Measurements from ENCODE around the gene CD37.
A peak's percentile ranks its signal among the peaks of the same experiment; 100 is the strongest.

CD37 gene

DNA sequence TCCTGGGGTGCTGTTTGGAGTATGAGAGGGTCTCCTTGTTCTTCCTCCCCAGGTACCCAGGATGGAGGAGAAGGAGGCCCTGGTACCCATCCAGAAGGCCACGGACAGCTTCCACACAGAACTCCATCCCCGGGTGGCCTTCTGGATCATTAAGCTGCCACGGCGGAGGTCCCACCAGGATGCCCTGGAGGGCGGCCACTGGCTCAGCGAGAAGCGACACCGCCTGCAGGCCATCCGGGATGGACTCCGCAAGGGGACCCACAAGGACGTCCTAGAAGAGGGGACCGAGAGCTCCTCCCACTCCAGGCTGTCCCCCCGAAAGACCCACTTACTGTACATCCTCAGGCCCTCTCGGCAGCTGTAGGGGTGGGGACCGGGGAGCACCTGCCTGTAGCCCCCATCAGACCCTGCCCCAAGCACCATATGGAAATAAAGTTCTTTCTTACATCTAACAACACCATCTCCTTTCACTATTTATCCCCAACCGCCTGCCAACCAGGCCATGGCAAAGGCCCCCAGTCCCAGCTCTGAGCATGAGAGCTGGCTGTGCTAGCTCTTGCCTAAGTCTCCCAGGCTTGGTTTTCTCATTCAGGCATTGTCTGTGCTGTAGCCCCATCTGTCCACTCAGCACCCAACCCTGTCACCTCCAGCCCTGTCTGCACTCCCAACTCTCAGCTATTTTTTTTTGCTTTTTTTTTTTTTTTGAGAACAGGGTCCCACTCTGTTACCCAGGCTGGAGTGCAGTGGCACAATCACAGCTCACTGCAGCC is 39.6 kb downstream of the CD37 start:
- TF ChIP-seq POLR2AphosphoS5 (IDR thresholded peaks at IDR 0.05; ENCODE audit: borderline replicate concordance, low read depth, low read length) (no peak), FOXP2 (optimal IDR thresholded peaks at IDR 0.05; ENCODE audit: control extremely low read depth, extremely low read length, insufficient read depth) (no peak), EZH2 (IDR thresholded peaks at IDR 0.05) (no peak)
- no peak for DNase-seq (ENCODE audit: low read depth, low spot score)
- no peak overlapping the region for H3K9ac ChIP-seq (ENCODE audit: insufficient read length)
- H3K36me3 ChIP-seq (ENCODE audit: insufficient read depth, low read length): no peaks in the 10 kb centered on the region
- 0 out of 2 replicates have a peak, but pooled peaks cover 2% of the 10 kb centered on the region for H3K9me3 ChIP-seq (ENCODE audit: low read depth, low read length)
- no peak overlapping the region for H3K27ac ChIP-seq
- no peak overlapping the region for H3K4me3 ChIP-seq

DNA sequence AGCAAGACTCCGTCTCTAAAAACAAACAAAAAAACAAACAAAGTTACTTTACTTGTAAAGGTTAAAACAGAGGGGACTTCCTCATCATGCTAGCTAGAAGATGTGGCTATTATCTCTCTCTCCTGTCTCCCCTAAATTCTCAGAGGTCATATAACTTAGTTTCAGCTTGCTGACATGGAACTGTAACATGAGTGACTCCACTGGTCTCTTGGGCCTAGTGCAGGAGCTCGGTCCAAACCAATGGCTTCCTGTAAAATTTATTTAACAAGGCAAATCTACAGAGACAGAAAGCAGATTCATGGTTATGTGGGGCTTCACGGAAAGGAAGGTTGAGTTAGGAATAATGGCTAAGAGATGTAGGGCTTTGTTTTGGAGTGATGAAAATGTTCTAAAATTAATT is 43.3 kb downstream of the CD37 start:
- Histone ChIP-seq H3K36me3 (ENCODE audit: insufficient read depth, low read length) (no peaks in the 10 kb centered on the region), H3K9ac (ENCODE audit: insufficient read length) (no peak overlapping the region), H3K27ac (no peak overlapping the region), H3K4me3 (no peak overlapping the region), H3K9me3 (ENCODE audit: low read depth, low read length) (no peaks in the 10 kb centered on the region; the same call in 1 of the 2 replicates)
- TF ChIP-seq POLR2AphosphoS5 (IDR thresholded peaks at IDR 0.05; ENCODE audit: borderline replicate concordance, low read depth, low read length): no peak
- TF ChIP-seq FOXP2 (optimal IDR thresholded peaks at IDR 0.05; ENCODE audit: control extremely low read depth, extremely low read length, insufficient read depth): no peak
- no peak for TF ChIP-seq EZH2 (IDR thresholded peaks at IDR 0.05)
- DNase-seq (ENCODE audit: low read depth, low spot score): no peak

DNA sequence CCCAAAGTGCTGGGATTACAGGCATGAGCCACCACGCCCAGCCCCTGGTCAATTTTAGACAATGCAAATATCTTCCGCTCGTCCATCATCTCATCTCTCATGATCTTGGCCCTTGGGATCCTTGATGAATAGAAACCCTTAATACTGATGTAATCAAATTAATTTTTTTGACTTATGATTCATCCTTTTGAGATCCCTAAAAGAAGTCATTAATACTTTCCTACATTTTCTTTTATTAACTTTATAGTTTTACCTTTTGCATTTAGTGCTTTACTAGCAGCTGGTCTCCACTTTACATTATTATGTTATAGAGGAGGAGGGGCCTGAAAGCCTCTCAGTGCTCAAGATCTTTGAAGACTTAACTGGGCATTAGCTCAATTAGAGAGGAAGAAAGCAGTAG is 45.2 kb downstream of the CD37 start:
- TF ChIP-seq FOXP2 (optimal IDR thresholded peaks at IDR 0.05; ENCODE audit: control extremely low read depth, extremely low read length, insufficient read depth): no peak
- no peak for TF ChIP-seq EZH2 (IDR thresholded peaks at IDR 0.05)
- no peak for TF ChIP-seq POLR2AphosphoS5 (IDR thresholded peaks at IDR 0.05; ENCODE audit: borderline replicate concordance, low read depth, low read length)
- Histone ChIP-seq H3K4me3 (no peak overlapping the region), H3K27ac (no peak overlapping the region), H3K9me3 (ENCODE audit: low read depth, low read length) (no peaks in the 10 kb centered on the region; the same call in 1 of the 2 replicates), H3K9ac (ENCODE audit: insufficient read length) (no peak overlapping the region), H3K36me3 (ENCODE audit: insufficient read depth, low read length) (no peaks in the 10 kb centered on the region)
- DNase-seq (ENCODE audit: low read depth, low spot score): no peak

DNA sequence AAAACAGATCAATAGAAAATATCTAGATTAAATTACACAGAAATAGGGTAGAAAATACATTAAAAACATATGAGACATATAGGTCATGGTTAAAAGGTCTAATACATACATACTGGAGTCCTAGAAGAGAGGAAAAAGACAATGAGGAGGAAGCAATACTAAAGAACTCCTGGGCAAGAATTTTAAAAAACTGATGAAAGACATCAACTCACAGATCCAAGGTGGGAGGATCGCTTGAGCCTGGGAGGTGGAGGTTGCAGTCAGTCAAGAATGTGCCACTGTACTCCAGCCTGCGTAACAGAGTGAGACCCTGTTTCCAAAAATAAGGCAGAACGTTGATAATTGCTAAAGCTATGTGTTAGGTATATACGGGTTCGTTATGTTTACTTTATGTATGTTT is 47.4 kb downstream of the CD37 start:
- Histone ChIP-seq H3K9me3 (ENCODE audit: low read depth, low read length) (no peaks in the 10 kb centered on the region; the same call in 1 of the 2 replicates), H3K36me3 (ENCODE audit: insufficient read depth, low read length) (no peaks in the 10 kb centered on the region), H3K4me3 (no peak overlapping the region), H3K27ac (no peak overlapping the region), H3K9ac (ENCODE audit: insufficient read length) (no peak overlapping the region)
- DNase-seq (ENCODE audit: low read depth, low spot score): no peak
- TF ChIP-seq FOXP2 (optimal IDR thresholded peaks at IDR 0.05; ENCODE audit: control extremely low read depth, extremely low read length, insufficient read depth) (no peak), POLR2AphosphoS5 (IDR thresholded peaks at IDR 0.05; ENCODE audit: borderline replicate concordance, low read depth, low read length) (no peak), EZH2 (IDR thresholded peaks at IDR 0.05) (no peak)

DNA sequence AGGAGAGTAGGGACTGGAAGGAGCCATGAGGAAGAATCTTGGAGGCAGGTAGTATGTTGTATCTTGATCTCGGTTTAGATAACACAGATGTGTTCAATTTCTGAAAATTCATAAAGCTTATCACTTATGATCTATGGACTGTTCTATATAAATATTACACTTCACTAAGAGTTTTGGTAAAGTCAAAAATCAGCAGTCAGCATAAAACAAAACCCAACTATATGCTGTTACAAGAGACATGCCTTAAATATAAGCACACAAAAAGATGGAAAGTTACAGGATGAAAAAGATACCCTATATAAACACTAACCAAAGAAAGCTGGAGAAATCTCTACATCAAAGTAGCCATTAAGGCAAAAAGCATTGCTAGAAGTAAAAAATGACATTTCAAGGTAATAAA is 48.4 kb downstream of the CD37 start:
- DNase-seq (ENCODE audit: low read depth, low spot score): no peak
- H3K27ac ChIP-seq: no peak overlapping the region
- H3K36me3 ChIP-seq (ENCODE audit: insufficient read depth, low read length): no peaks in the 10 kb centered on the region
- TF ChIP-seq POLR2AphosphoS5 (IDR thresholded peaks at IDR 0.05; ENCODE audit: borderline replicate concordance, low read depth, low read length) (no peak), FOXP2 (optimal IDR thresholded peaks at IDR 0.05; ENCODE audit: control extremely low read depth, extremely low read length, insufficient read depth) (no peak), EZH2 (IDR thresholded peaks at IDR 0.05) (no peak)
- no peaks in the 10 kb centered on the region; the same call in 1 of the 2 replicates for H3K9me3 ChIP-seq (ENCODE audit: low read depth, low read length)
- H3K4me3 ChIP-seq: no peak overlapping the region
- H3K9ac ChIP-seq (ENCODE audit: insufficient read length): no peak overlapping the region

DNA sequence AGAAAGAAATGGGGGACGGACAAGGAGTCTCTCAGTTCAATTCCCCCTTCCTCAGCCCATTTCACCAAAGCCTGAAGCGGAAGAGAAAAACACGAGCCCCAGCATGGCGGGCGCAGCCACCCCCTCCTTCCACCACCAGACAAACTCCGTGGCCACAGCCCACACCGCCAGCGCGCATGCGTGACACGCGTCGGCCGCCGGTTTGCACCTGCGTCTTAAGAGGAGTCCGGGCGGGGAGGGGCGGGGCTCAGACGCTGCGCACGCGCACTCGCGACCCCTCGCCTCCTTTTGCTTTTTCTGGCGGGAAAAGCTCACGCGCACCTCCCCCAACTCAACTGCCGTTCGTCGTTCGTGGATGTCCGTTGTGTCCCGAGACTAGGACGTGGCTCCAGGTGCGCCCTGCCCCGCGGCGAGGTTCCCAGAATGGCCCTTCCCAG is 52.7 kb downstream of the CD37 start, which contains the start of gene KASH5:
Gene KASH5 (plus strand): TSS at position 314 of the 437 bp plus-strand sequence. CDS start 2,635 bp downstream, outside the sequence.
- no peak within 1 kb of the TSS for H3K9ac ChIP-seq (ENCODE audit: insufficient read length)
- peak within 1 kb of the TSS; percentile 76; the same call in 1 of the 2 replicates for H3K27ac ChIP-seq
- no peak within 1 kb of the TSS for H3K4me3 ChIP-seq

DNA sequence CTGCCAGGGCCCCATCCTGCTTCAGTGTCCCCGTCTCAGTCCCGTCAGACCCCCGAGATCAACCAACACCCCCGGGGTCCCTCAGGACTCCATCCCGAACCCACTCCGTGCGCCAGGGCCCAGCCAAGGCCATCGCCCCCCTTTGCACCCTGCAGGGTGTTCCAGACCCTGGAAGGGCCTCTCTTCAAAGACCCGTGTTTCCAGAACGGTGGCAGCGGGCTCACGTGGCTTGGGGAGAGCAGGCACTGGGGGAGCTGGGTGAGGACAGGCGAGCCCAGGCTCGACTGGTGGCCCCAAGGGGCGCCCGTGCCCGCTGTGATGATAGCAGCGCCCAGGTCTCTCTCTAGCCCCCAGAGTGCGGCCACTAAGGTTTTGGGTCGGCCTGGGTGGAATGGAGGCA is 54.2 kb downstream of the CD37 start:
- Histone ChIP-seq H3K9me3 (ENCODE audit: low read depth, low read length) (no peaks in the 10 kb centered on the region), H3K36me3 (ENCODE audit: insufficient read depth, low read length) (no peaks in the 10 kb centered on the region), H3K27ac (no peak overlapping the region), H3K9ac (ENCODE audit: insufficient read length) (no peak overlapping the region), H3K4me3 (no peak overlapping the region)
- DNase-seq (ENCODE audit: low read depth, low spot score): no peak
- no peak for TF ChIP-seq EZH2 (IDR thresholded peaks at IDR 0.05)
- no peak for TF ChIP-seq FOXP2 (optimal IDR thresholded peaks at IDR 0.05; ENCODE audit: control extremely low read depth, extremely low read length, insufficient read depth)
- TF ChIP-seq POLR2AphosphoS5 (IDR thresholded peaks at IDR 0.05; ENCODE audit: borderline replicate concordance, low read depth, low read length): no peak

More for the DNA sequence above, 52.7 kb downstream of the CD37 start, which contains the start of gene KASH5:
- no peak for DNase-seq (ENCODE audit: low read depth, low spot score)
- H3K36me3 ChIP-seq (ENCODE audit: insufficient read depth, low read length): no peaks in the 10 kb centered on the region
- no peaks in the 10 kb centered on the region; the same call in 1 of the 2 replicates for H3K9me3 ChIP-seq (ENCODE audit: low read depth, low read length)
- TF ChIP-seq FOXP2 (optimal IDR thresholded peaks at IDR 0.05; ENCODE audit: control extremely low read depth, extremely low read length, insufficient read depth): no peak
- no peak for TF ChIP-seq EZH2 (IDR thresholded peaks at IDR 0.05)
- TF ChIP-seq POLR2AphosphoS5 (IDR thresholded peaks at IDR 0.05; ENCODE audit: borderline replicate concordance, low read depth, low read length): no peak
